Lower leg skin (tissue), 3 donors: Measurements from ENCODE around the gene GASK1A.

Source experiments
- POLR2A ChIP-seq, 2 donors: fragments of 450-650 bp; IDR thresholded peaks; one replicate each; pipeline ENCODE4 v1.6.1; 2016 to 2017; ENCODE audit warnings: antibody characterized with exemption in 2 of 2, mild to moderate bottlenecking in 1 of 2, moderate library complexity in 1 of 2
- TF ChIP-seq, protein P1 (sequence below), 3 donors: fragments of 450-650 bp; IDR thresholded peaks; one replicate each; pipeline ENCODE4 v1.5.1; 2016; ENCODE audit warnings: antibody characterized with exemption in 3 of 3, mild to moderate bottlenecking in 3 of 3, moderate library complexity in 2 of 3

- TF ChIP-seq, protein P1, sequence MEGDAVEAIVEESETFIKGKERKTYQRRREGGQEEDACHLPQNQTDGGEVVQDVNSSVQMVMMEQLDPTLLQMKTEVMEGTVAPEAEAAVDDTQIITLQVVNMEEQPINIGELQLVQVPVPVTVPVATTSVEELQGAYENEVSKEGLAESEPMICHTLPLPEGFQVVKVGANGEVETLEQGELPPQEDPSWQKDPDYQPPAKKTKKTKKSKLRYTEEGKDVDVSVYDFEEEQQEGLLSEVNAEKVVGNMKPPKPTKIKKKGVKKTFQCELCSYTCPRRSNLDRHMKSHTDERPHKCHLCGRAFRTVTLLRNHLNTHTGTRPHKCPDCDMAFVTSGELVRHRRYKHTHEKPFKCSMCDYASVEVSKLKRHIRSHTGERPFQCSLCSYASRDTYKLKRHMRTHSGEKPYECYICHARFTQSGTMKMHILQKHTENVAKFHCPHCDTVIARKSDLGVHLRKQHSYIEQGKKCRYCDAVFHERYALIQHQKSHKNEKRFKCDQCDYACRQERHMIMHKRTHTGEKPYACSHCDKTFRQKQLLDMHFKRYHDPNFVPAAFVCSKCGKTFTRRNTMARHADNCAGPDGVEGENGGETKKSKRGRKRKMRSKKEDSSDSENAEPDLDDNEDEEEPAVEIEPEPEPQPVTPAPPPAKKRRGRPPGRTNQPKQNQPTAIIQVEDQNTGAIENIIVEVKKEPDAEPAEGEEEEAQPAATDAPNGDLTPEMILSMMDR (IDR thresholded peaks at IDR 0.05): no peak
- TF ChIP-seq POLR2A (IDR thresholded peaks at IDR 0.05): no peak
These were observed 108.2 kb downstream of the GASK1A start for GRCh38 chr3:43087249-43087776.
